Lower lobe of right lung (tissue), 2 donors: Measurements from ENCODE around the gene TMCC3. TPM values are rescaled to one million over a fixed set of nuclear protein-coding genes. Genes with fewer than 3 reads are reported as not detected.
"Not testable (repeated sequence)": the region's sequence is repeated elsewhere in the genome, so short reads cannot be mapped to it uniquely, and the experiment has no call there.

Experiments
- ATAC-seq, 2 donors: fragments of 200-7000 bp; cut with Tn5 transposase; one replicate each; pipeline ENCODE4 v1.9.1; 2020 to 2022; ENCODE audit warnings: mild to moderate bottlenecking in 2 of 2, moderate library complexity in 2 of 2
- DNase-seq: peaks from one replicate; pipeline ENCODE4 v3.0.0-alpha.2; 2020
- H3K27ac ChIP-seq: fragments of 200-600 bp; one replicate; pipeline ENCODE4 v1.8.0; 2022
- H3K27me3 ChIP-seq: fragments of 200-600 bp; one replicate; pipeline ENCODE4 v1.8.0; 2022; ENCODE audit warnings: low read depth
- H3K36me3 ChIP-seq: fragments of 200-600 bp; one replicate; pipeline ENCODE4 v1.8.0; 2022; ENCODE audit warnings: mild to moderate bottlenecking
- H3K4me1 ChIP-seq: fragments of 200-600 bp; one replicate; pipeline ENCODE4 v1.8.0; 2022
- H3K4me3 ChIP-seq: fragments of 200-600 bp; one replicate; pipeline ENCODE4 v1.8.0; 2022; ENCODE audit warnings: mild to moderate bottlenecking
- H3K9me3 ChIP-seq: fragments of 200-600 bp; one replicate; pipeline ENCODE4 v1.8.0; 2022
- intact Hi-C: fragments of 100-400 bp; cut with DNase I; formaldehyde crosslinking; loops from one replicate; pipeline ENCODE4 v1.11.0; 2022
- total RNA-seq: library from RNA; stranded (reverse); fragmentation: NEBNext Ultra II Directional; extraction: Animal tissue kit (Norgen Biotek cat#: 25700); gene quantifications from one replicate; pipeline ENCODE4 v1.2.1, GENCODE V29; 2021
- TF ChIP-seq, protein P1 (sequence below): fragments of 200-600 bp; IDR thresholded peaks from one replicate; pipeline ENCODE4 v1.8.0; 2022; ENCODE audit warnings: antibody characterized with exemption, mild to moderate bottlenecking
- donor health status: DM: no; HTN: yes; CAD: no; lungs with severe emphysema.

The TMCC3 gene
- total RNA-seq, 1 donor from 2014 or later: 9.7 TPM

DNA sequence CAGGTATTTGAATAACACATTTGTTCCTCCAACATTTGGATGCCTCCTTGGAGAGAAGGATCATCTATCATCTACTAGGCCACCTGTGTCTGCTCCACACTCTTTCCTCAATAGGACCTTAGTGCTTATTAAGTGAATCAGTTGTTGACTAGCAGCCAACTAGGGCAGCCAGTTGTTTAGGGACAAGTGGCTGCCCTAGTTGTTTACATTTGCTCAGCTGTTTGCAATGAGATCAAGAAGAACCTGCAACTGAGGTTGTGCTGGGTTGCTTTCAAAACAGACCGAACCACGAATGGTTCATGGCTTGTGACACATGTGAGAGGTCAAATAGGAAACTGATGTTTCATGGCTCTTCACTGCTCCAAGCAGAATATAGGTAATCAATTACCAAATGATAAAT, 53.8 kb downstream of the TMCC3 start:
- no peak overlapping the region for H3K27ac ChIP-seq
- DNase-seq: no peak
- no peaks in the 10 kb centered on the region for H3K27me3 ChIP-seq
- no peak overlapping the region for H3K4me3 ChIP-seq
- no peaks in the 10 kb centered on the region for H3K9me3 ChIP-seq
- no peaks in the 10 kb centered on the region for H3K36me3 ChIP-seq
- TF ChIP-seq, protein P1, sequence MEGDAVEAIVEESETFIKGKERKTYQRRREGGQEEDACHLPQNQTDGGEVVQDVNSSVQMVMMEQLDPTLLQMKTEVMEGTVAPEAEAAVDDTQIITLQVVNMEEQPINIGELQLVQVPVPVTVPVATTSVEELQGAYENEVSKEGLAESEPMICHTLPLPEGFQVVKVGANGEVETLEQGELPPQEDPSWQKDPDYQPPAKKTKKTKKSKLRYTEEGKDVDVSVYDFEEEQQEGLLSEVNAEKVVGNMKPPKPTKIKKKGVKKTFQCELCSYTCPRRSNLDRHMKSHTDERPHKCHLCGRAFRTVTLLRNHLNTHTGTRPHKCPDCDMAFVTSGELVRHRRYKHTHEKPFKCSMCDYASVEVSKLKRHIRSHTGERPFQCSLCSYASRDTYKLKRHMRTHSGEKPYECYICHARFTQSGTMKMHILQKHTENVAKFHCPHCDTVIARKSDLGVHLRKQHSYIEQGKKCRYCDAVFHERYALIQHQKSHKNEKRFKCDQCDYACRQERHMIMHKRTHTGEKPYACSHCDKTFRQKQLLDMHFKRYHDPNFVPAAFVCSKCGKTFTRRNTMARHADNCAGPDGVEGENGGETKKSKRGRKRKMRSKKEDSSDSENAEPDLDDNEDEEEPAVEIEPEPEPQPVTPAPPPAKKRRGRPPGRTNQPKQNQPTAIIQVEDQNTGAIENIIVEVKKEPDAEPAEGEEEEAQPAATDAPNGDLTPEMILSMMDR: no peak
- peak in 1 of 2 donors; percentile 49 for ATAC-seq
- intact Hi-C loops: no loop called here
- no peaks in the 10 kb centered on the region for H3K4me1 ChIP-seq

- H3K27ac ChIP-seq: no peak overlapping the region
Observed at GRCh38 chr12:94595152-94595551, 55.2 kb downstream of the TMCC3 start.

GRCh38 chr12:94594443-94594825, 55.9 kb downstream of the TMCC3 start:
- ATAC-seq (no peak), DNase-seq (no peak)
- H3K4me1 ChIP-seq: no peaks in the 10 kb centered on the region
- H3K36me3 ChIP-seq: no peaks in the 10 kb centered on the region
- no peaks in the 10 kb centered on the region for H3K27me3 ChIP-seq
- H3K9me3 ChIP-seq: no peaks in the 10 kb centered on the region
- intact Hi-C loops: no loop called here
- no peak overlapping the region for H3K27ac ChIP-seq
- H3K4me3 ChIP-seq: no peak overlapping the region
- TF ChIP-seq, protein P1: no peak

More at GRCh38 chr12:94595152-94595551, 55.2 kb downstream of the TMCC3 start:
- TF ChIP-seq, protein P1: no peak
- ATAC-seq: no peak
- Histone ChIP-seq H3K36me3 (no peaks in the 10 kb centered on the region), H3K27me3 (no peaks in the 10 kb centered on the region), H3K4me3 (no peak overlapping the region), H3K4me1 (no peaks in the 10 kb centered on the region), H3K9me3 (no peaks in the 10 kb centered on the region)
- intact Hi-C loops: no loop called here
- DNase-seq: no peak

DNA sequence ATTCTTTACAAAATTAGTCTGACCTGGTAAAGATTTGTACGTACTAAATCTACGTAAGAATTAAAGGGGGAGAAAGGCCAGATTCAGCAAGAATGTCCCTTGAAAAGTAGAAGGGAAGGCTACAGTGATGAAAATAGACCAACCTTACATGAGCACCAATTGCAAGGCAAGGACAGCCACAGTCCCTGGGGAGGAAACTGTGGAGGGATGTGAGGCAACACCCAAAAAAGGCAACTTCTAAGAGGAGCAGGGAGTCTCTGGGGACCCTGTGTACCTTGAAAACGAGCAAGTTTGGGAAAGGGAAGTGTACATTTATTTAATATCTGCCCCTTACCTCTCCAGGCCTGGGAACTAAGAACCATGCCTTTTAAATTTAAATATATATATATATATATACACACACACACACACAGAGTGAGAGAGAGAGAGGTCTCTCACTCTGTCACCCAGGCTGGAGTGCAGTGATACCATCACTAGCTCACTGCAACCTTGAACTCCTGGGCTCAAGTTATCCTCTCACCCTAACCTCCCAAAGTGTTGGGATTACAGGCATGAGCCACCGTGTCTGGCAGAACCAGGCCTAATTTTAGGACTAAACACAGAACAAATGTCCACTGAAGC, 56.4 kb downstream of the TMCC3 start:
- DNase-seq (no peak), ATAC-seq (no peak)
- Histone ChIP-seq H3K27ac (no peak overlapping the region), H3K4me3 (no peak overlapping the region), H3K4me1 (no peaks in the 10 kb centered on the region), H3K27me3 (no peaks in the 10 kb centered on the region), H3K36me3 (no peaks in the 10 kb centered on the region), H3K9me3 (no peaks in the 10 kb centered on the region)
- TF ChIP-seq, protein P1: no peak
- intact Hi-C loops: no loop called here

DNA sequence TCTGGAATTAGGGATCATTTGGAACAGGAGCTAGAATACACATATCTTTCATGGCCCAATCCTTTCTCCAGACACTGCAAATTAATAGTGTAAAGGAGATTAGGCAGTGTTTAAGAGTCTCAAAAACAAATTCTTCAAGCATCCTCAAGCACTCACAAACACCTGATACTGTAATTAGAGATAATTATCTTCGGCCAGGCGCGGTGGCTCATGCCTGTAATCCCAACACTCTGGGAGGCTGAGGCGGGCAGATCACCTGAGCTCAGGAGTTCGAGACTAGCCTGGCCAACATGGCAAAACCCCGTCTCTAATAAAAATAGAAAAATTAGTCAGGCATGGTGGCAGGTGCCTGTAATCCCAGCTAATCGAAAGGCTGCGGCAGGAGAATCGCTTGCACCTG, 57.6 kb downstream of the TMCC3 start:
- H3K9me3 ChIP-seq, DNase-seq, H3K4me3 ChIP-seq, H3K27ac ChIP-seq, ATAC-seq, intact Hi-C loops, H3K36me3 ChIP-seq, H3K27me3 ChIP-seq, H3K4me1 ChIP-seq: not testable (repeated sequence)

DNA sequence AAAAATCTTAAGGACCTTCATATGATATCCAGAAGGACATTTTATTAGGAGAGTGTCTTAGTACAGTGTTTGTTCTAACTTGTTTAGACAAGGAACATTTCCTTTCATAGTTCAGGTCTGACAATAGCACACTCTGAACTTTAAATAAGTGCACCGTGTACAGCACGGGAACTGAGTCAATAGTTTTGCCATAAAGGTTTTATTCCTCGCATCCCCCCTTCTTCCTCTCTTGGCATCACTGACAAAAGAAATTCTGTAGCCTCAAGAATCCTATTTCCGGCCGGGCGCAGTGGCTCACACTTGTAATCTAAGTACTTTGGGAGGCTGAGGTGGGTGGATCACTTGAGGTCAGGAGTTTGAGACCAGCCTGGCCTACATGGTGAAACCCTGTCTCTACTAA, 58.3 kb downstream of the TMCC3 start:
- H3K4me1 ChIP-seq: peaks cover 4% of the 10 kb centered on the region
- no peaks in the 10 kb centered on the region for H3K27me3 ChIP-seq
- no peak overlapping the region for H3K4me3 ChIP-seq
- no peaks in the 10 kb centered on the region for H3K36me3 ChIP-seq
- H3K9me3 ChIP-seq: no peaks in the 10 kb centered on the region
- no peak overlapping the region for H3K27ac ChIP-seq
- intact Hi-C loops: no loop called here
- ATAC-seq: peak in 1 of 2 donors; percentile 51
- TF ChIP-seq, protein P1: no peak
- no peak for DNase-seq
